GM12865 (cell line): ENCODE results near the gene ADAMTS1.

Source experiments
- DNase-seq: peaks from one replicate; pipeline ENCODE4 v3.0.0; 2010; ENCODE audit warnings: low read depth
- H3K4me3 ChIP-seq: 2 replicates; pipeline ENCODE4 v1.5.1; 2011; ENCODE audit warnings: mild to moderate bottlenecking, low read depth, low read length, control low read depth
- TF ChIP-seq, protein P1 (sequence below): IDR thresholded peaks from 2 replicates; pipeline ENCODE4 v1.5.1; 2011; ENCODE audit warnings: low read length, control low read depth, low read depth, inconsistent platforms; ENCODE audit not compliant: insufficient read depth; ENCODE audit errors: missing control alignments

ADAMTS1 gene

GRCh38 chr21:26806801-26807295 is 38.4 kb downstream of the ADAMTS1 start:
- TF ChIP-seq, protein P1, sequence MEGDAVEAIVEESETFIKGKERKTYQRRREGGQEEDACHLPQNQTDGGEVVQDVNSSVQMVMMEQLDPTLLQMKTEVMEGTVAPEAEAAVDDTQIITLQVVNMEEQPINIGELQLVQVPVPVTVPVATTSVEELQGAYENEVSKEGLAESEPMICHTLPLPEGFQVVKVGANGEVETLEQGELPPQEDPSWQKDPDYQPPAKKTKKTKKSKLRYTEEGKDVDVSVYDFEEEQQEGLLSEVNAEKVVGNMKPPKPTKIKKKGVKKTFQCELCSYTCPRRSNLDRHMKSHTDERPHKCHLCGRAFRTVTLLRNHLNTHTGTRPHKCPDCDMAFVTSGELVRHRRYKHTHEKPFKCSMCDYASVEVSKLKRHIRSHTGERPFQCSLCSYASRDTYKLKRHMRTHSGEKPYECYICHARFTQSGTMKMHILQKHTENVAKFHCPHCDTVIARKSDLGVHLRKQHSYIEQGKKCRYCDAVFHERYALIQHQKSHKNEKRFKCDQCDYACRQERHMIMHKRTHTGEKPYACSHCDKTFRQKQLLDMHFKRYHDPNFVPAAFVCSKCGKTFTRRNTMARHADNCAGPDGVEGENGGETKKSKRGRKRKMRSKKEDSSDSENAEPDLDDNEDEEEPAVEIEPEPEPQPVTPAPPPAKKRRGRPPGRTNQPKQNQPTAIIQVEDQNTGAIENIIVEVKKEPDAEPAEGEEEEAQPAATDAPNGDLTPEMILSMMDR = no peak
- no peak overlapping the region for H3K4me3 ChIP-seq
- DNase-seq = no peak

GRCh38 chr21:26804895-26805609 is 40.2 kb downstream of the ADAMTS1 start:
- TF ChIP-seq, protein P1 = no peak
- H3K4me3 ChIP-seq = no peak overlapping the region
- DNase-seq = no peak

GRCh38 chr21:26801498-26801897 is 43.7 kb downstream of the ADAMTS1 start:
- no peak for DNase-seq
- H3K4me3 ChIP-seq = no peak overlapping the region
- TF ChIP-seq, protein P1 = no peak

DNA sequence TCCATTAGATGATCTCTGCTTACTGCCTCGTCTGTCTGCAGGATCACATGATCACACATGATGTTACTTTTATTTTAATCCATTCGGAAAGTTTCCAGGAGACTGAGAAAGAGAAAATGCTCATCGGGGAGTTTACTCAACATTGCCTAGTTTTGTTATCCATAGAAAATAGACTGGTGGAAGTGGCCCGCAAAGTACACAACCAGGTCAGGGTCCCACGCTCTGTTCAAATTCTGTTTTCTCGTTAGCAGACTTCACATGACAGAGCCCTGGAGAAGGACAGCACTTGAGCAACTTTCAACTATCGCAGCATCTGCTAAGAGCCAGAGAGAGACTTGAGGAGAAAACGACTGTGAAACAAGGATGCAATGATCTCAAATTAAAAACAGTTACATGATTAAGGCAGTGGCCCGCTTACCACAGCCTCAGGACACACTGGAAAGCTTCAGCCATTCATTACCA is 44.2 kb downstream of the ADAMTS1 start:
- TF ChIP-seq, protein P1 = no peak
- no peak for DNase-seq
- no peak overlapping the region for H3K4me3 ChIP-seq

DNA sequence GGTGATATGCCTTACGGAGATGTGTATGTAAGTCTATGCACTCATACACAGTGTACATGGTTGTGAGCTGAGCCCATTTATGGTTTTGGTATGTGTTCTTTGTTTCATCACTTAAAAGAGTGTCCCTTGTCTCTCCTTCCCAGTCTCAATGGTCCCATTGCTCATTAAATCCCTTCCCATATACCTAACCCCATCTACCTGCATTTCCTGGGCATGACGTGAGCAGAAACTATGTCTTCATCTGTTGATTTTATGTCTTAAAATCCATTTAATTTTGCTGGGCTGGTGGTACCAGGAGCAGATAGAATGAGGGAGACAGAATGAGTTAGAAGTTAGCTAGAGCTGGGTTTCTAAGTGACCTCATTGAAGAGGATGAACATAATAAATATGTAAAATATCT is 44.8 kb downstream of the ADAMTS1 start:
- TF ChIP-seq, protein P1 = no peak
- no peak for DNase-seq
- no peak overlapping the region for H3K4me3 ChIP-seq

- TF ChIP-seq, protein P1 = no peak
- no peak for DNase-seq
- no peak overlapping the region for H3K4me3 ChIP-seq
Observed at GRCh38 chr21:26800001-26800400, 45.2 kb downstream of the ADAMTS1 start.
